HG02588 (cell line): Measurements from ENCODE around the gene HELZ2.
"Not testable (repeated sequence)": the region's sequence is repeated elsewhere in the genome, so short reads cannot be mapped to it uniquely, and the experiment has no call there.

Experiments
- ATAC-seq: cut with Tn5 transposase; IDR thresholded peaks from one replicate; pipeline ENCODE4 v1.9.1; 2021; ENCODE audit warnings: mild to moderate bottlenecking, moderate library complexity; ENCODE audit not compliant: unreplicated experiment

The HELZ2 gene

GRCh38 chr20:63565699-63566335 lies 8.2 kb downstream of the HELZ2 start:
- ATAC-seq = no peak

- no peak for ATAC-seq
Measured at GRCh38 chr20:63565021-63565698, 8.9 kb downstream of the HELZ2 start.

- no peak for ATAC-seq
Measured at GRCh38 chr20:63564036-63564810, 9.8 kb downstream of the HELZ2 start.

GRCh38 chr20:63563225-63563935 lies 10.7 kb downstream of the HELZ2 start:
- ATAC-seq = no peak

- no peak for ATAC-seq
Measured at GRCh38 chr20:63562461-63563224, 11.4 kb downstream of the HELZ2 start.

- ATAC-seq = no peak
Measured at GRCh38 chr20:63561624-63562396, 12.2 kb downstream of the HELZ2 start.

GRCh38 chr20:63560856-63561609 lies 13.0 kb downstream of the HELZ2 start:
- no peak for ATAC-seq

- ATAC-seq = no peak
Measured at GRCh38 chr20:63560333-63560805, 13.7 kb downstream of the HELZ2 start.

- ATAC-seq = not testable (repeated sequence)
Measured at GRCh38 chr20:63559485-63560332, 14.3 kb downstream of the HELZ2 start.

- ATAC-seq = no peak
Measured at GRCh38 chr20:63558804-63559484, 15.1 kb downstream of the HELZ2 start.

- no peak for ATAC-seq
Measured at GRCh38 chr20:63557481-63557891, 16.6 kb downstream of the HELZ2 start.

GRCh38 chr20:63556873-63557478 lies 17.1 kb downstream of the HELZ2 start:
- no peak for ATAC-seq

GRCh38 chr20:63555661-63556381 lies 18.2 kb downstream of the HELZ2 start:
- no peak for ATAC-seq

- ATAC-seq = no peak
Measured at GRCh38 chr20:63554361-63555278, 19.4 kb downstream of the HELZ2 start.

- no peak for ATAC-seq
Measured at GRCh38 chr20:63553933-63554290, 20.1 kb downstream of the HELZ2 start, which contains the start of gene FNDC11. Gene FNDC11 (plus strand): TSS chr20:63554159. CDS start chr20:63555664, 1,505 bp downstream.
